Amygdala (tissue), 56 donors: ENCODE data around the gene GRK5.

ENCODE experiments used
- DNase-seq, 56 donors: peaks; one replicate each; lab custom pipeline; 2025; lab: John Stamatoyannopoulos, UW

GRK5 gene

GRCh38 chr10:119488675-119489074 is 281.3 kb downstream of the GRK5 start:
- no peak for DNase-seq

GRCh38 chr10:119489991-119490326 is 282.6 kb downstream of the GRK5 start:
- no peak for DNase-seq

- DNase-seq = no peak
Measured at GRCh38 chr10:119491966-119492757, 284.8 kb downstream of the GRK5 start.

GRCh38 chr10:119493155-119493554 is 285.8 kb downstream of the GRK5 start:
- no peak for DNase-seq

GRCh38 chr10:119494236-119495020 is 287.1 kb downstream of the GRK5 start:
- no peak for DNase-seq

- no peak for DNase-seq
Measured at GRCh38 chr10:119495021-119495505, 287.7 kb downstream of the GRK5 start.

GRCh38 chr10:119495545-119495944 is 288.2 kb downstream of the GRK5 start:
- DNase-seq = no peak

- peak in 1 of 56 donors; percentile 14 for DNase-seq
Measured at GRCh38 chr10:119496273-119496672, 288.9 kb downstream of the GRK5 start.

GRCh38 chr10:119497243-119497642 is 289.9 kb downstream of the GRK5 start:
- DNase-seq = no peak

GRCh38 chr10:119498889-119499676 is 291.7 kb downstream of the GRK5 start:
- DNase-seq = no peak

- DNase-seq = no peak
Measured at GRCh38 chr10:119499677-119500002, 292.3 kb downstream of the GRK5 start.

- no peak for DNase-seq
Measured at GRCh38 chr10:119500123-119500795, 292.9 kb downstream of the GRK5 start.

- no peak for DNase-seq
Measured at GRCh38 chr10:119500821-119501220, 293.4 kb downstream of the GRK5 start.

GRCh38 chr10:119501690-119502089 is 294.3 kb downstream of the GRK5 start:
- DNase-seq = no peak

GRCh38 chr10:119502209-119502608 is 294.8 kb downstream of the GRK5 start:
- DNase-seq = no peak

- no peak for DNase-seq
Measured at GRCh38 chr10:119502618-119503155, 295.3 kb downstream of the GRK5 start.

- DNase-seq = no peak
Measured at GRCh38 chr10:119503821-119504220, 296.4 kb downstream of the GRK5 start.

GRCh38 chr10:119504651-119505050 is 297.3 kb downstream of the GRK5 start:
- no peak for DNase-seq

- DNase-seq = no peak
Measured at GRCh38 chr10:119505131-119505551, 297.8 kb downstream of the GRK5 start.
